ENCODE measurements around the gene ARHGAP42.

The ARHGAP42 gene

GRCh38 chr11:100731471-100731870 lies 44.4 kb downstream of the ARHGAP42 start:
- peaks cover 7% of the 10 kb centered on the region; the same call in 1 of the 2 replicates for H3K4me1 ChIP-seq (ENCODE audit: control insufficient read depth, low read length)
- H3K79me2 ChIP-seq (ENCODE audit: control insufficient read depth, low read length): no peaks in the 10 kb centered on the region
- no peaks in the 10 kb centered on the region for H3F3A ChIP-seq (ENCODE audit: control insufficient read depth, insufficient read depth)
- no peaks in the 10 kb centered on the region for H3K27me3 ChIP-seq (ENCODE audit: control insufficient read depth, low read length)
- H3K36me3 ChIP-seq (ENCODE audit: control insufficient read depth, low read length): no peaks in the 10 kb centered on the region
- no peaks in the 10 kb centered on the region for H3K9me3 ChIP-seq (ENCODE audit: control insufficient read depth, insufficient read depth, low read length)
- no peak overlapping the region for H3K4me2 ChIP-seq (ENCODE audit: low read length)
- H3K9me2 ChIP-seq (replicated peaks; ENCODE audit: control insufficient read depth, low read length): no peaks in the 10 kb centered on the region
- no peak overlapping the region for H3K4me3 ChIP-seq (ENCODE audit: low read length)
- no peaks in the 10 kb centered on the region for H4K20me1 ChIP-seq (ENCODE audit: control insufficient read depth, insufficient read depth, low read depth, low read length)
- TF ChIP-seq EZH2phosphoT487 (IDR thresholded peaks at IDR 0.05; ENCODE audit: borderline replicate concordance, low read length): no peak
- TF ChIP-seq CTCF (IDR thresholded peaks at IDR 0.05; ENCODE audit: low read depth, low read length, poor library complexity, severe bottlenecking): no peak
- H3K27ac ChIP-seq (ENCODE audit: low read depth, low read length): no peak overlapping the region

GRCh38 chr11:100732949-100733348 lies 45.9 kb downstream of the ARHGAP42 start:
- H3K4me1 ChIP-seq (ENCODE audit: control insufficient read depth, low read length): peaks cover 7% of the 10 kb centered on the region; the same call in 1 of the 2 replicates
- no peaks in the 10 kb centered on the region for H4K20me1 ChIP-seq (ENCODE audit: control insufficient read depth, insufficient read depth, low read depth, low read length)
- no peak overlapping the region for H3K4me3 ChIP-seq (ENCODE audit: low read length)
- no peak overlapping the region for H3K27ac ChIP-seq (ENCODE audit: low read depth, low read length)
- no peaks in the 10 kb centered on the region for H3F3A ChIP-seq (ENCODE audit: control insufficient read depth, insufficient read depth)
- no peaks in the 10 kb centered on the region for H3K9me2 ChIP-seq (replicated peaks; ENCODE audit: control insufficient read depth, low read length)
- TF ChIP-seq CTCF (IDR thresholded peaks at IDR 0.05; ENCODE audit: low read depth, low read length, poor library complexity, severe bottlenecking) (no peak), EZH2phosphoT487 (IDR thresholded peaks at IDR 0.05; ENCODE audit: borderline replicate concordance, low read length) (no peak)
- no peaks in the 10 kb centered on the region for H3K27me3 ChIP-seq (ENCODE audit: control insufficient read depth, low read length)
- no peak overlapping the region for H3K4me2 ChIP-seq (ENCODE audit: low read length)
- H3K9me3 ChIP-seq (ENCODE audit: control insufficient read depth, insufficient read depth, low read length): no peaks in the 10 kb centered on the region
- no peaks in the 10 kb centered on the region for H3K79me2 ChIP-seq (ENCODE audit: control insufficient read depth, low read length)
- H3K36me3 ChIP-seq (ENCODE audit: control insufficient read depth, low read length): no peaks in the 10 kb centered on the region

- no peak overlapping the region for H3K27ac ChIP-seq (ENCODE audit: low read depth, low read length)
- H3K27me3 ChIP-seq (ENCODE audit: control insufficient read depth, low read length): no peaks in the 10 kb centered on the region
- H3K9me2 ChIP-seq (replicated peaks; ENCODE audit: control insufficient read depth, low read length): no peaks in the 10 kb centered on the region
- H4K20me1 ChIP-seq (ENCODE audit: control insufficient read depth, insufficient read depth, low read depth, low read length): no peaks in the 10 kb centered on the region
- H3K4me2 ChIP-seq (ENCODE audit: low read length): no peak overlapping the region
- H3F3A ChIP-seq (ENCODE audit: control insufficient read depth, insufficient read depth): no peaks in the 10 kb centered on the region
- TF ChIP-seq CTCF (IDR thresholded peaks at IDR 0.05; ENCODE audit: low read depth, low read length, poor library complexity, severe bottlenecking) (no peak), EZH2phosphoT487 (IDR thresholded peaks at IDR 0.05; ENCODE audit: borderline replicate concordance, low read length) (no peak)
- no peak overlapping the region for H3K4me3 ChIP-seq (ENCODE audit: low read length)
- no peaks in the 10 kb centered on the region for H3K9me3 ChIP-seq (ENCODE audit: control insufficient read depth, insufficient read depth, low read length)
- H3K36me3 ChIP-seq (ENCODE audit: control insufficient read depth, low read length): no peaks in the 10 kb centered on the region
- no peaks in the 10 kb centered on the region for H3K79me2 ChIP-seq (ENCODE audit: control insufficient read depth, low read length)
- peaks cover 15% of the 10 kb centered on the region for H3K4me1 ChIP-seq (ENCODE audit: control insufficient read depth, low read length)
Measured at GRCh38 chr11:100734743-100735527, 47.8 kb downstream of the ARHGAP42 start.
